ENCODE data around the gene ZBTB47. TPM values are rescaled to one million over a fixed set of nuclear protein-coding genes. Genes with fewer than 3 reads are reported as not detected.

ZBTB47 gene
- total RNA-seq, 2 experiments from 2014 or later: 0.21 to 0.22 TPM

GRCh38 chr3:42703695-42704025, 50.2 kb downstream of the ZBTB47 start:
- Mint-ChIP-seq H3K9me3 (no peaks in the 10 kb centered on the region), H3K36me3 (ENCODE audit: low read depth) (no peaks in the 10 kb centered on the region), H3K27ac (no peak overlapping the region), H3K4me1 (peaks cover 9% of the 10 kb centered on the region), H3K4me3 (no peak overlapping the region), H3K27me3 (no peaks in the 10 kb centered on the region)
- DNase-seq: no peak
- POLR2A ChIA-PET: no interaction called here
- CTCF ChIA-PET: no interaction called here

GRCh38 chr3:42704136-42704841, 50.8 kb downstream of the ZBTB47 start:
- POLR2A ChIA-PET: no interaction called here
- H3K27me3 Mint-ChIP-seq: no peaks in the 10 kb centered on the region
- CTCF ChIA-PET: no interaction called here

GRCh38 chr3:42705058-42705767, 51.7 kb downstream of the ZBTB47 start:
- H3K27me3 Mint-ChIP-seq: no peaks in the 10 kb centered on the region
- no peak for DNase-seq
- H3K4me3 Mint-ChIP-seq: no peak overlapping the region
- CTCF ChIA-PET: no interaction called here
- no peaks in the 10 kb centered on the region for H3K36me3 Mint-ChIP-seq (ENCODE audit: low read depth)
- H3K27ac Mint-ChIP-seq: no peak overlapping the region
- H3K4me1 Mint-ChIP-seq: peaks cover 4% of the 10 kb centered on the region
- no peaks in the 10 kb centered on the region for H3K9me3 Mint-ChIP-seq
- POLR2A ChIA-PET: no interaction called here

More at GRCh38 chr3:42704136-42704841, 50.8 kb downstream of the ZBTB47 start:
- peaks cover 6% of the 10 kb centered on the region for H3K4me1 Mint-ChIP-seq
- H3K4me3 Mint-ChIP-seq: no peak overlapping the region
- no peak overlapping the region for H3K27ac Mint-ChIP-seq
- H3K36me3 Mint-ChIP-seq (ENCODE audit: low read depth): no peaks in the 10 kb centered on the region
- no peak for DNase-seq
- H3K9me3 Mint-ChIP-seq: no peaks in the 10 kb centered on the region

- POLR2A ChIA-PET: no interaction called here
- Mint-ChIP-seq H3K4me3 (no peak overlapping the region), H3K27me3 (no peaks in the 10 kb centered on the region), H3K4me1 (peaks cover 3% of the 10 kb centered on the region), H3K36me3 (ENCODE audit: low read depth) (no peaks in the 10 kb centered on the region), H3K27ac (no peak overlapping the region), H3K9me3 (no peaks in the 10 kb centered on the region)
- CTCF ChIA-PET: no interaction called here
- DNase-seq: no peak
Measured at GRCh38 chr3:42705962-42706585, 52.6 kb downstream of the ZBTB47 start.

- ChIA-PET POLR2A (no interaction called here), CTCF (no interaction called here)
- H3K27me3 Mint-ChIP-seq: no peaks in the 10 kb centered on the region
- no peaks in the 10 kb centered on the region for H3K36me3 Mint-ChIP-seq (ENCODE audit: low read depth)
- no peak overlapping the region for H3K4me3 Mint-ChIP-seq
- no peaks in the 10 kb centered on the region for H3K9me3 Mint-ChIP-seq
- H3K27ac Mint-ChIP-seq: no peak overlapping the region
- H3K4me1 Mint-ChIP-seq: no peaks in the 10 kb centered on the region
- DNase-seq: no peak
Measured at GRCh38 chr3:42706721-42707619, 53.5 kb downstream of the ZBTB47 start.

GRCh38 chr3:42707620-42708355, 54.3 kb downstream of the ZBTB47 start:
- H3K27me3 Mint-ChIP-seq: no peaks in the 10 kb centered on the region
- no peaks in the 10 kb centered on the region for H3K4me1 Mint-ChIP-seq
- H3K27ac Mint-ChIP-seq: no peak overlapping the region
- H3K36me3 Mint-ChIP-seq (ENCODE audit: low read depth): no peaks in the 10 kb centered on the region
- no peak for DNase-seq
- ChIA-PET CTCF (no interaction called here), POLR2A (no interaction called here)
- no peak overlapping the region for H3K4me3 Mint-ChIP-seq
- H3K9me3 Mint-ChIP-seq: no peaks in the 10 kb centered on the region

GRCh38 chr3:42708611-42709151, 55.2 kb downstream of the ZBTB47 start:
- no peak for DNase-seq
- Mint-ChIP-seq H3K4me1 (no peaks in the 10 kb centered on the region), H3K4me3 (no peak overlapping the region), H3K27ac (no peak overlapping the region), H3K27me3 (no peaks in the 10 kb centered on the region), H3K9me3 (no peaks in the 10 kb centered on the region), H3K36me3 (ENCODE audit: low read depth) (no peaks in the 10 kb centered on the region)
- ChIA-PET POLR2A (no interaction called here), CTCF (no interaction called here)

GRCh38 chr3:42709621-42710020, 56.1 kb downstream of the ZBTB47 start:
- POLR2A ChIA-PET: no interaction called here
- H3K27ac Mint-ChIP-seq: no peak overlapping the region

GRCh38 chr3:42710323-42711021, 57.0 kb downstream of the ZBTB47 start:
- no peak overlapping the region for H3K4me3 Mint-ChIP-seq
- peaks cover 2% of the 10 kb centered on the region for H3K27me3 Mint-ChIP-seq
- CTCF ChIA-PET: interaction anchor here (1.0 to 1.3 kb wide), 2 partner anchors 13 to 524 kb away, joined by 3 to 6 read pairs; no protein-coding TSS in a partner anchor

More at GRCh38 chr3:42709621-42710020, 56.1 kb downstream of the ZBTB47 start:
- no peak overlapping the region for H3K4me3 Mint-ChIP-seq
- no peaks in the 10 kb centered on the region for H3K4me1 Mint-ChIP-seq
- no peaks in the 10 kb centered on the region for H3K9me3 Mint-ChIP-seq
- CTCF ChIA-PET: interaction anchor here (0.9 kb wide), 1 partner anchor 14 kb away, joined by 3 read pairs; no protein-coding TSS in a partner anchor
- DNase-seq: no peak
- H3K27me3 Mint-ChIP-seq: peaks cover 2% of the 10 kb centered on the region
- H3K36me3 Mint-ChIP-seq (ENCODE audit: low read depth): no peaks in the 10 kb centered on the region

GRCh38 chr3:42711491-42712343, 58.2 kb downstream of the ZBTB47 start:
- Mint-ChIP-seq H3K4me1 (no peaks in the 10 kb centered on the region), H3K9me3 (no peaks in the 10 kb centered on the region), H3K4me3 (no peak overlapping the region), H3K36me3 (ENCODE audit: low read depth) (no peaks in the 10 kb centered on the region), H3K27me3 (peaks cover 2% of the 10 kb centered on the region), H3K27ac (no peak overlapping the region)
- ChIA-PET CTCF (interaction anchor here (0.6 to 1.5 kb wide), 3 partner anchors 12 to 1222 kb away, joined by 3 to 6 read pairs (median 4); no protein-coding TSS in a partner anchor), POLR2A (no interaction called here)
- no peak for DNase-seq

More at GRCh38 chr3:42710323-42711021, 57.0 kb downstream of the ZBTB47 start:
- Mint-ChIP-seq H3K4me1 (no peaks in the 10 kb centered on the region), H3K9me3 (no peaks in the 10 kb centered on the region), H3K27ac (no peak overlapping the region), H3K36me3 (ENCODE audit: low read depth) (no peaks in the 10 kb centered on the region)
- no peak for DNase-seq
- POLR2A ChIA-PET: no interaction called here

- CTCF ChIA-PET: interaction anchor here (0.8 to 1.5 kb wide), 2 partner anchors 18 to 97 kb away, joined by 3 to 4 read pairs; no protein-coding TSS in a partner anchor
- no peaks in the 10 kb centered on the region for H3K4me1 Mint-ChIP-seq
- no peaks in the 10 kb centered on the region for H3K9me3 Mint-ChIP-seq
- H3K27me3 Mint-ChIP-seq: peaks cover 2% of the 10 kb centered on the region
- no peak overlapping the region for H3K4me3 Mint-ChIP-seq
- no peaks in the 10 kb centered on the region for H3K36me3 Mint-ChIP-seq (ENCODE audit: low read depth)
- H3K27ac Mint-ChIP-seq: no peak overlapping the region
- no peak for DNase-seq
- POLR2A ChIA-PET: no interaction called here
Measured at GRCh38 chr3:42712344-42712648, 58.8 kb downstream of the ZBTB47 start.
